K562 (cell line): ENCODE data around the gene HOXC10. TPM values are rescaled to one million over a fixed set of nuclear protein-coding genes. Genes with fewer than 3 reads are reported as not detected.

Experiments
- ATAC-seq: fragments of 200-7000 bp; cut with Tn5 transposase; 3 replicates; pipeline ENCODE4 v1.9.1; 2020; ENCODE audit warnings: moderate library complexity
- BruUV-seq: library from RNA; stranded (reverse); fragments of 400-500 nt; replicated peaks from 2 replicates; lab custom pipeline; 2021; lab: Mats Ljungman, UMichigan
- CTCF ChIA-PET: fragments of 300-600 bp; formaldehyde crosslinking; extraction: SDS; loops from one replicate; lab custom pipeline; 2021; ENCODE audit warnings: low intra/inter-chr PET ratio; lab: Yijun Ruan, JAX
- POLR2A ChIA-PET: fragments of 300-600, 350-650 bp; sonication (Branson Sonifier 250); formaldehyde crosslinking; extraction: SDS; loops from one replicate; lab custom pipeline; 2021; ENCODE audit warnings: antibody characterized with exemption, inconsistent platforms; lab: Yijun Ruan, JAX
- DNase-seq, 4 experiments: peaks; one replicate each; pipeline versions ENCODE4 v3.0.0 to v3.0.0-alpha.2; 2011 to 2018; ENCODE audit warnings: low spot score in 3 of 4, mixed read lengths in 3 of 4; ENCODE audit errors: extremely low read depth in 1 of 4
- FAIRE-seq: peaks from 2 replicates; lab custom pipeline; 2011; peaks lifted over from hg19 to GRCh38; lab: Jason Lieb, UNC
- H2AFZ ChIP-seq: 2 replicates; pipeline ENCODE4 v1.6.0; 2011; ENCODE audit warnings: low read depth, low read length, control low read depth, inconsistent platforms
- H3K27ac ChIP-seq: fragments of 200-600 bp; 3 replicates; pipeline ENCODE4 v1.8.0; 2011; ENCODE audit warnings: low read depth, mild to moderate bottlenecking, control low read depth, inconsistent platforms, low read length, moderate library complexity, mixed read lengths; ENCODE audit errors: extremely low read depth
- H3K27me3 ChIP-seq, 2 experiments: fragments of 300-600 bp in 1 of 2; 2 replicates in 1 of 2; 3 replicates in 1 of 2; pipeline versions ENCODE4 v1.6.0 to v1.8.0; 2011; ENCODE audit warnings: inconsistent platforms in 2 of 2, low read length in 2 of 2, mild to moderate bottlenecking in 1 of 2, mixed read lengths in 1 of 2, moderate library complexity in 1 of 2; ENCODE audit not compliant: control insufficient read depth in 2 of 2, insufficient read depth in 2 of 2
- H3K36me3 ChIP-seq: fragments of 300-600 bp; 3 replicates; pipeline ENCODE4 v1.8.0; 2011; ENCODE audit warnings: mild to moderate bottlenecking, low read length, inconsistent platforms; ENCODE audit not compliant: control insufficient read depth, insufficient read depth
- H3K4me1 ChIP-seq, 2 experiments: fragments of 200-600 bp in 1 of 2; replicated peaks in 1 of 2; 2 replicates in 1 of 2; 3 replicates in 1 of 2; pipeline versions ENCODE4 v1.5.1 to v1.8.0; 2011; ENCODE audit warnings: inconsistent platforms in 2 of 2, low read length in 2 of 2, mild to moderate bottlenecking in 1 of 2, mixed read lengths in 1 of 2, moderate library complexity in 1 of 2; ENCODE audit not compliant: control insufficient read depth in 2 of 2, insufficient read depth in 2 of 2
- H3K4me2 ChIP-seq: 2 replicates; pipeline ENCODE4 v1.6.1; 2011; ENCODE audit warnings: low read length, control low read depth, inconsistent platforms, mixed read lengths; ENCODE audit not compliant: insufficient read depth
- H3K4me3 ChIP-seq: fragments of 200-600 bp; sonication (generic), shearing (Covaris generic); 2 replicates; pipeline ENCODE4 v1.5.1; 2016; ENCODE audit warnings: control low read depth, inconsistent platforms
- H3K79me2 ChIP-seq: fragments of 200-600 bp; 3 replicates; pipeline ENCODE4 v1.8.0; 2011; ENCODE audit warnings: low read length, inconsistent platforms; ENCODE audit not compliant: control insufficient read depth, insufficient read depth
- H3K9ac ChIP-seq, 2 experiments: 2 replicates each; pipeline versions ENCODE4 v1.6.0 to v1.6.1; 2011; ENCODE audit warnings: low read depth in 2 of 2, low read length in 2 of 2, control low read depth in 1 of 2, inconsistent platforms in 1 of 2, mild to moderate bottlenecking in 1 of 2, mixed read lengths in 1 of 2; ENCODE audit not compliant: insufficient read depth in 1 of 2
- H3K9me1 ChIP-seq: one replicate; pipeline ENCODE4 v1.6.0; 2011; ENCODE audit warnings: inconsistent platforms, mild to moderate bottlenecking, low read length, moderate library complexity; ENCODE audit not compliant: control insufficient read depth, insufficient read depth
- H3K9me3 ChIP-seq: replicated peaks from 2 replicates; pipeline ENCODE4 v1.5.1; 2011; ENCODE audit warnings: low read depth, low read length, inconsistent platforms; ENCODE audit not compliant: control insufficient read depth, insufficient read depth
- H4K20me1 ChIP-seq: replicated peaks from 2 replicates; pipeline ENCODE4 v1.6.1; 2011; ENCODE audit warnings: low read length, inconsistent platforms, mixed read lengths; ENCODE audit not compliant: control insufficient read depth, insufficient read depth
- EZH2 ChIP-seq: IDR thresholded peaks from 2 replicates; pipeline ENCODE4 v1.6.1; 2012; ENCODE audit warnings: low read depth, mild to moderate bottlenecking, inconsistent platforms, low read length, borderline replicate concordance
- MCM2 ChIP-seq: fragments of 450-650 bp; IDR thresholded peaks from 2 replicates; pipeline ENCODE4 v1.6.1; 2017; ENCODE audit warnings: low read depth, mild to moderate bottlenecking
- WGBS: fragments of 100-300 bp; shearing (Covaris generic); methylation state at CpG from one replicate; pipeline ENCODE4 v1.1.6; 2016; ENCODE audit warnings: low coverage, mixed read lengths; ENCODE audit not compliant: insufficient coverage; ENCODE audit errors: missing lambda C conversion rate; 5-methylcytosine and 5-hydroxymethylcytosine counted together
- in situ Hi-C: fragments of 300-500 bp; cut with MboI; formaldehyde crosslinking; loops from 4 replicates; pipeline ENCODE4 v1.15.0; 2018; ENCODE audit warnings: inconsistent platforms, mixed read lengths
- intact Hi-C: fragments of 100-400 bp; cut with micrococcal nuclease; formaldehyde crosslinking; loops from 2 replicates; pipeline ENCODE4 v1.14.2; 2022
- polyA plus RNA-seq, 8 experiments: library from polyadenylated mRNA; depleted of rRNA in 4 of 8; stranded (reverse) in 5 of 8; unstranded in 3 of 8; fragments of >200 nt; fragmentation: Nextera tagmentation in 2 of 8; fragmentation: Illumina TruSeq in 1 of 8; extraction: Ambion mirVana in 2 of 8; extraction: Trizol in 1 of 8; gene quantifications; 2 replicates each; pipeline versions ENCODE4 v1.2.1 to v1.2.3, GENCODE V29; 2011 to 2014; ENCODE audit warnings: inconsistent platforms in 1 of 8, missing spikeins in 1 of 8
- total RNA-seq, 7 experiments: library from RNA; depleted of rRNA in 6 of 7; stranded (reverse); fragments of >200 nt in 6 of 7; fragmentation: Illumina TruSeq in 2 of 7; extraction: Trizol in 2 of 7; gene quantifications; 2 replicates each; pipeline versions ENCODE4 v1.2.1 to v1.2.3, GENCODE V29; 2011 to 2021; ENCODE audit warnings: low replicate concordance in 1 of 7

The HOXC10 gene
- total and polyA plus RNA-seq, 9 of the 15 experiments (the other 6 are each of a cell fraction or from before 2014, with no cell fraction given) = 0.13 to 0.77 (median 0.35) TPM; not detected in 2

- Histone ChIP-seq H3K27ac (no peak overlapping the region), H3K4me3 (no peak overlapping the region), H3K79me2 (no peaks in the 10 kb centered on the region), H2AFZ (no peak overlapping the region), H3K9me3 (no peaks in the 10 kb centered on the region), H4K20me1 (no peaks in the 10 kb centered on the region; the same call in 1 of the 2 replicates), H3K9ac (no peak overlapping the region), H3K27me3 (peaks cover 24 to 27% of the 10 kb centered on the region in 2 experiments), H3K36me3 (no peaks in the 10 kb centered on the region), H3K4me1 (peaks cover 17 to 38% of the 10 kb centered on the region in 2 experiments), H3K9me1 (no peaks in the 10 kb centered on the region), H3K4me2 (no peak overlapping the region)
- 0 out of 2 replicates have a peak, but pooled peaks have one; percentile 36 for TF ChIP-seq EZH2
- no peak for TF ChIP-seq MCM2
- ATAC-seq (no peak), FAIRE-seq (no peak), DNase-seq (no peak)
- ChIA-PET CTCF (interaction anchor here (1.9 to 2.7 kb wide), 2 partner anchors 218 to 232 kb away, joined by 9 to 22 read pairs; no protein-coding TSS in a partner anchor), POLR2A (no interaction called here)
- in situ Hi-C loops (loop anchor here (10.0 kb wide), 1 partner anchor 381 kb away; the partner anchor contains the start of gene GPR84), intact Hi-C loops (loop anchor here (10.0 kb wide), 1 partner anchor 381 kb away; the partner anchor contains the start of gene GPR84)
- WGBS = 53% methylated on average over 17 of the region's 17 CpGs
- no TSS peak for BruUV-seq
Measured at GRCh38 chr12:53983568-53983949, 1.4 kb upstream of the HOXC10 start.

- H3K79me2 ChIP-seq = no peaks in the 10 kb centered on the region
- in situ Hi-C loops = loop anchor here (10.0 kb wide), 1 partner anchor 381 kb away; the partner anchor contains the start of gene GPR84
- no peaks in the 10 kb centered on the region for H3K9me3 ChIP-seq
- H3K4me2 ChIP-seq = no peak overlapping the region
- no peak overlapping the region for H3K27ac ChIP-seq
- H2AFZ ChIP-seq = no peak overlapping the region
- DNase-seq = no peak
- peaks cover 22 to 27% of the 10 kb centered on the region in 2 experiments for H3K27me3 ChIP-seq
- ATAC-seq = no peak
- POLR2A ChIA-PET = interaction anchor here (1.0 to 1.2 kb wide), 2 partner anchors 17 to 212 kb away, joined by 3 to 4 read pairs; no protein-coding TSS in a partner anchor
- no peak overlapping the region; a peak in 1 of 4 replicates for H3K9ac ChIP-seq
- no peak for FAIRE-seq
- CTCF ChIA-PET = interaction anchor here (1.1 to 3.9 kb wide), 8 partner anchors 20 to 396 kb away, joined by 3 to 26 read pairs (median 8); no protein-coding TSS in a partner anchor
- no peaks in the 10 kb centered on the region for H3K36me3 ChIP-seq
- H3K4me1 ChIP-seq = peaks cover 20 to 39% of the 10 kb centered on the region in 2 experiments
- no peaks in the 10 kb centered on the region; the same call in 1 of the 2 replicates for H4K20me1 ChIP-seq
- WGBS = 56% methylated on average over 20 of the region's 30 CpGs
- intact Hi-C loops = loop anchor here (1.0 to 10.0 kb wide), 3 partner anchors 21 to 381 kb away; partner anchors contain the start of gene GPR84
- no peaks in the 10 kb centered on the region for H3K9me1 ChIP-seq
- H3K4me3 ChIP-seq = no peak overlapping the region
- BruUV-seq = no TSS peak
Measured at GRCh38 chr12:53983950-53984572, 885 bp upstream of the HOXC10 start.
